GM21367 (cell line): ENCODE results near the gene TMEM200A.

ENCODE experiments used
- ATAC-seq: cut with Tn5 transposase; IDR thresholded peaks from one replicate; pipeline ENCODE4 v1.9.1; 2021; ENCODE audit not compliant: unreplicated experiment

The TMEM200A gene

DNA sequence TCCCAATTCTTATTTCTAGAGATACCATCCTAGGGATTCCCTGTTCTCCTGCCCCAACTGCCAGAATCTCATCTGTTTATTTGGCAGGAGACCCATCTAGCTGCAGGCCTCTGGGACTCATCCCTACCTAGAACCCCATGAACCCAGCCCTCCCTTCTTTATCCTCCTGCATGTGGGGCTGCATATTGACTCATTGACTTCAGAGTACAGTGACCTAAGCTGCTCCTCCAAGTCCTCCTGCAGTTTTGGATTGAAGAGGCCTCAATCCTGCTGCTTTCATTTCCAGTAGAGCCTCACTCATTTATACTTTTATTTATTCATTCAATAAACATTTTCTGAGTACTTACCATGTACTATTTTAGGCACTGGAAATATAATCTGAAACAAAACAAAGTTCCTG lies 11.6 kb downstream of the TMEM200A start:
- ATAC-seq = no peak

- ATAC-seq = no peak
Observed at GRCh38 chr6:130377915-130378314, 12.1 kb downstream of the TMEM200A start.

DNA sequence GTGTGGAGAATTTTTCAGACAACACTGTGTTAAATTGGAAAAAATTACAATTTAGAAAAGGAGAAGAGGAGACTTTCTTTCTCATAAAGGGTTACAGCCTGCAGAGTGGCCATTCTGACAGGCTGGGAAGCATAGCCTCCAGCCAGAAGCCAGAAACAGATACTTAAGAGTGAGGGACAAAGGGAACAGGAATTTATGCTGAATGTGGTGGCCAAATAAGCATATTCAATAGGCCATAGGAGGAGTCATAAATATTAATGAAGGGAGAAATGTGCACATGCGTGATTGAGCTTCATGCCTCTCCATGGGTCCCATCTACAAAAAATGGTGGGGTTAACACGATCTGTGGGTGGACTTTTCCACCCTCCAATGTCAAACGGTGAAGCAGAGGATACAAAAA lies 13.4 kb downstream of the TMEM200A start:
- ATAC-seq = no peak

DNA sequence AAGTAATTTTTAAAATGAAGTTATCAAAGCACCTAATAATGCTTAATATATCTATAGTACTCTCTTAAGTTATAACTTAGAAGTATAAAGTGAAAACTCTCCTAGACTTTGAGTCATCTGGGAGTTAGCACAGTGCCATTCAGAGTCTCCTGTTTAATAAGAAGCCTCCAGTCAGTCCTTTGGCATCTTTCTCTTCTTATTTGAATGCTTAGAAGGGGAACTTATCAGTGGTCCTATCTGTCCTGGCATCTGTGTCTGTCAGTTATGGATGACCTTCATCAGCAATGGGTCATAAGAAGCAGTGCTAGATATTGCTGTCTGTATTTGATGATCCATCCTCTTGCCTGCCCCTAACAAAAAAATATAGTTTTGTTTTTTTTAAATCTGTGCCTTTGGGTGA lies 15.2 kb downstream of the TMEM200A start:
- ATAC-seq = no peak

GRCh38 chr6:130381459-130382380 lies 15.9 kb downstream of the TMEM200A start:
- peak; percentile 64 for ATAC-seq

DNA sequence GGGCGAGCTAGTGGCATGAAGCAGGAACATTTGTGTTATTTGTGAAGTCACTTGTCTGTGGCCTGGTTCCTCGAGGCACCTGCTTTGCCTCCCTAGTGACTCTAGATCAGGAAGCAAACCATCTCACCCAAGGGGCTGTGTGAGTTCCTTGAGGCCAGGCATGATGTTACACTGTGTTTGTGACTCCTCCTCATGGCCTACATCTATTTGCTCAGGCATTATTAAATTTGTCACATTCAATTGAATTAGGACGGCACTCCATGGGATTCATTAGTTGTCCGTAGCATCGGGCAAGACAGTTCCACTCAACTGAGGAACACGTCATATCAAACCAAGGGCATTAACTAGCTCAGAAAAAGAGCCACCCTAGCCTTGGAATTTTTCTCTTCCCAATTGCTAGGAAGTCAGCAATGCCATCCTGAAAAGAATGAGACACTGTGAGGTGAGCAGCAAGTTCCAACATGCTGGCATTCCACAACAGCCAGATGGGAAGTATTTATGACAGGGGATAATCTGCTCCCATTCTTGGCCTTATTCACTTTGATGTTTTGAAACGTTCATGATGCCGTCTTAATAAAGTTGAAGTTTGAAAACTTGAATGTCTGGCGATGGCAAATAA lies 17.2 kb downstream of the TMEM200A start:
- no peak for ATAC-seq

DNA sequence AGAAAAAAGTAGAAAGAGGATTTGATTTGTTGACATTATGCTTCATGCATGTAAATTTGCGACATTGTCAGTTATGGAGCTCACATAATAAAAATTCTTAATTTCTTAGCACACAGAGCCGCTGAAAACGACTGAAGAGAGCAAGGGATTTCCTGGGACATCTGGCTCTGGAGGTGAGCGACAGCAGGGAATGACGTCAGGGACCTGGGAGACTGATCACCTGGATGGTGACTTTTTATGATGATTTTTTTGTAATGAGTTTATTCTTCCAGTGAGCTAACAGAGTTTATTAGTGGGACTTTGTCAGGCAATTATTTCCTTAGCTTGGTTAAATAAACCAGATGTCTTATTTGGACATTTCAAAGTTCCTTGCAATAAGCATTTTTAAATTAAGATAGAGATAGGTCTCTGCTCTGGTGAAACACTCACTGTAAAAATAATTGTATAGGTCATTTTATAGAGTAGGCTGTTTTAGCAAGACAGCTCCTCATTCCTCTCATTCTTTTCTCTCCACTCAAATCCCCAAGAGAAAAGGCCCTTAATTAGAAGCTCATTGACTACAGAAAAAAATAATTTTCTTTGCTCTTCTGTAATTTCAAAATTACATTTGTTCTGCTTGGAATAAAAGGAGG lies 19.4 kb downstream of the TMEM200A start:
- no peak for ATAC-seq

DNA sequence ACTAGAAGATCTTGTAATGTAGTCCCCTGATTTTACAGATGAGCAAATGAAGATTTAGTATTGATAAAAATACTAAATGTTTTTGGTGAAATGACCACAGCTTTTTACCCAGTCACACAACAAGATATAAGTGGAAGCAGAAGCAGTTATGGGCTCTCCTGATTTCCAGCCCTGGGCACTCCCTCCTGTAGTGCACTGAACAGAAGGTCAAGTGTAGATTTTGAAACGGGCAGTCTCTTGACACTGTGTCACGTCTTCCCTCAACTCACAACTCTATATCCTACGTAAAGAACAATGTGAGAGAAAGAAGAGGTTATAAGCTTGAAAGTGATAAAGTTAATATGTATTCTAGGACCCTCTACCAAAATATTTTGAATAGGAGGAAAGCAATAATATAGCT lies 23.3 kb downstream of the TMEM200A start:
- no peak for ATAC-seq

DNA sequence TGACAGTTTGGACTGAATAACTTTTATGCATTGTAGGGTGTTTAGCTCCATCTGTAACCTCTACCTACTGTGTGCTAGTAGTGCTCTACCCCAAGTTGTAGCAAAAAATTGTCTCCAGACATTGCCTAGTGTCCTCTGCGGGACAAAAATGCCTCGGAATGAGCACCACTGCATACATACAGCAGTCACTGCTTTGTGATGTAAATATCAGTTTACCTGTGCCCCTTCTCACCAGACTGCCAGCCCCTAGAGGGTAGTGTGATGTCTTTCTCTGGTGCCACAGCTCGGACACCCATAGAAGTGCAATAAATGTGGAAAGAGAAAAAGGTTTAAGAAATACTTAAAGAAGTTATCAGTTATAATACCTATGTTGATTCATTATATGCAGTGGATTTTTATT lies 25.1 kb downstream of the TMEM200A start:
- no peak for ATAC-seq

GRCh38 chr6:130393306-130393705 lies 27.5 kb downstream of the TMEM200A start:
- ATAC-seq = no peak

DNA sequence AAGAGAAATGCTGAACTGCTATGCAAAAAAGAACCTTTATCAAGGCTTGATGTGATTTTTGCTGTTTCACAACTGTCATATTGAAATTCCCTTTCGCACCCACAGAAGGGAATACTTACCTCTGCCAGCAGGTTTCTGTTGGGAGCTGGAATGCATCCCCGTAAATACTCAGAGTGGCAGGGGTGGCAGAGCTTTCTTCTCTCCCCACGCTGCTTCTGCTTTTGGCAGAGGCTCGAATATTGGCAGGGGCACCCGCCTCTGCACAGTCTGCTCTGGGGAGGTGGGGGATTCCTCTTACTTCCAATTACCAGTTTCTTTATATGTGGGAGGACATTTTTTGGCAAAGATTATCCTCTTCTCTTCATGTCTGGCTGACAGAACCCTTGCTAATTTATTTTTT lies 28.4 kb downstream of the TMEM200A start:
- ATAC-seq = no peak

DNA sequence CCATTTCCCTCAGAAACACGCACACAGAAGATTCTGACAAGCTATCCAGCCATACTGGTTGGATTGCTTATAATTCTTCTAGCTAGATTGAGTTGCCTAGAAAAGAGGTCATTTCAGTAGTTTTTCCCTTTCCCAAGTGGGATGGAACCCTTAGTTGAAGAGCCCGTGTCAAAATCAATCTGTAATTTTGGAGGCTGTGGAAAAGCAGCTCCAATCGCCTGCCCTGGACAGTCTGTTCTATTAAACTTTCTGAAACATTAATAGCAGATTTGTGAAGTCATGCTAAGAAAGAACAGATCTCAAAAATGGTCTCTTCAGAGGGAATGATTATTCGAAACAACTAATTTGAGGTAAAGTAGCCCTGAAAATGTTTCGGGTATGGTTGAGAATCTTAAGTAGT lies 29.3 kb downstream of the TMEM200A start:
- no peak for ATAC-seq

DNA sequence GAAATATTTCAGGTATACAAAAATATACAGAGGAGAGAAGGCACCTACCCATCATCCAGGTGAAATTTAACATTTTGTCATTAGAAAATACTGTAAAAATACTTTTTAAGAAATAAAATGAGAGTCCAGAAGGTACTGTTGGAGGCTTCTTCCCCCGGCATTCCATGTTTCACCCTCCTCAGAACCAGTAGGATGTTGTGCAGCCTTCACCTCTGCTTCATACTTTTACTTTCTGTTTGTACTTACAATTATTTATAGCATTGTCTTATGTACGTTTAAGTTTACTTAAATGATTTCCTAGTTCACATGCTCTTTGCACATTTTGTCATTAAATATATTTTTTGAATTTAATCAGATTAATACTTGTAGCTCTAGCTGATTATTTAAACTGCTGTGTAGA lies 30.9 kb downstream of the TMEM200A start:
- ATAC-seq = no peak

GRCh38 chr6:130405549-130405948 lies 39.7 kb downstream of the TMEM200A start:
- ATAC-seq = no peak

- ATAC-seq = no peak
Observed at GRCh38 chr6:130407032-130407431, 41.2 kb downstream of the TMEM200A start.

DNA sequence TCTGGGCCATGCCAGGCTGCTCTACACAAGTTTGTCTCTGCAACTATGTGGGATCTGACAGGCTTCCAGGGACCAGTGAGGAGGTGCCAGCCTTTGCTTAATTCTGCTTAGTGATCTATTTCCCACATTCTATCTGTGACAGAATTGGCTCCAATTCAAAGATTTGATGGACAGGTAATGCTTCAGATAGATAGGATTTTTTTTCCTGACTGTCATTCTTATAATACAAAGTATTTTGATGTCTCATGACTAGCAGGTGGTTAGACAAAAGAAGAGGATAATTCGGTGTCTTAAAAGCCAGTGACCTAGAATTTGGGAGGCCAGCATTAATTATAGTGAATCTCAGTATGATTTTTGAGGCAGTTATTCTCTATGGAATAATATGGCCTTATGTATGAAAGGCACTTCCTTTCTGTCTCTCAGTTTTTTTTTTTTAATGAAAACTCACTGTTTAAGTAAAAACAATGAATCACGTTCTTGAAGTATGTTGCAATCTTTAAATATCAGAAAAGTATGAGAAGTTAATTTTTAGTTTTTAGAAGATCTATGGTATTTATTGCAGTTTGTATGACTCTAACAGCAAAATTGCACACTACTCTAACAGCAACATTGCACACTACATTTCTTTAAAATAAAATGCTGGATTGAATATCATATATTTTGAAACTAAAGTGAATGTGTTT lies 43.7 kb downstream of the TMEM200A start:
- ATAC-seq = no peak

GRCh38 chr6:130411481-130411880 lies 45.7 kb downstream of the TMEM200A start:
- no peak for ATAC-seq

- no peak for ATAC-seq
Observed at GRCh38 chr6:130412556-130413290, 46.9 kb downstream of the TMEM200A start.

DNA sequence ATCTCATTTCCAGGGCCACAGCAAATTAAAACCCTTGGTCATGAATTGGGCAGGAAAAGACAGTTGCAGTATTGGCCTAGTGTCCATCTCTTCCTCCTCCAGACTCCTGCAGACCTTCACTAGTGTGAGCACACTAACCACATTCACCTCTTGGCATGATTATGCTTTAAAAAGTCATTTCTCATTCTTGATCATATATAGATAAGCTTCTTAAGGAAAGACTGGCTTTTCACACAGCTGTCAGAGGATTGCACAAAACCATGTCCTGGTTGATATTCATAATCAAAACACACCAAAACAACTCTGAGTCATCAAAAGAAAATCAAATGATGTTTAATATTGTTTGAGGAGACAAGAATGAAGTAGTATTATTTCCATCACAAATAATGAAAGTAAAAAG lies 52.1 kb downstream of the TMEM200A start:
- no peak for ATAC-seq

DNA sequence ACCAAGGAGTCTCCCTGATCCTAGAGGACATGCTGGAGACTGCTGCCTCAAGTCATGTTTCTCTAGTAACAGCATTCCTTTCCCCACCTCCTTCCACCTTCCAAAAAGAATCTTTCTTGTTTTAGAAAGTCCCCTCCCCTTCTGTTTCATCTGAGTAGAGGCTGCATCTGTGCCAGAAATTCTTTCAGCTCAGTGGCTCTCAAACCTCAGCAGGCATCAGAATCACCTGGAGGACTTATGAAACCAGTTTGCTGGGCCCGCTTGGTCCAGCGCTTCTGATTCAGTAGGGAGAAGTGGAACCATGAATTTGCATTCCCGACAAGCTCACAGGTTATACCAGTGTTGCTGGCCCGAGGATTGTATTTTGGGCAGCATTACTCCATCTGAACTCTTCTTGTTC lies 55.1 kb downstream of the TMEM200A start:
- ATAC-seq = no peak

DNA sequence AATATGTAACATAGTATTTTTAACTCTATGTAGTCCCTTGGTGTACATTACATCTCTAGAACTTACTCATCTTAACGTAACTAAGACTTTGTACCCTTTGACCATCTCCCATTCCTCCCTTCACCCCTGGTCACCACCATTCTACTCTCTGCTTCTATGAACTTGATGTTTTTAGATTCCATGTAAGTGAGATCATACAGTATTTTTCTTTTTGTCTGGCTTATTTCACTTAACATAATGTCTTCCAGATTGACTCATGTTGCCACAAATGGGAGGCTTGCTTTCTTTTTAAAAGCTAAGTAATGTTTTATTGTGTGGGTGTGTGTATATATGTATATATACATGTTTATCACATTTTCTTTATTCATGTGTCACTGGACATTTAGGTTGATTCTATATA lies 55.8 kb downstream of the TMEM200A start:
- ATAC-seq = no peak
